Diencephalon (tissue), 1 donor: ENCODE data around the gene ATOH8. TPM values are rescaled to one million over a fixed set of nuclear protein-coding genes. Genes with fewer than 3 reads are reported as not detected.

Experiments
- small RNA-seq: library from RNA; depleted of rRNA; stranded (forward); fragments of <200 nt; gene quantifications from one replicate; pipeline ENCODE3, GENCODE V24; 2014
- total RNA-seq: library from RNA; depleted of rRNA; stranded (reverse); fragments of >200 nt; gene quantifications from one replicate; pipeline ENCODE4 v1.2.3, GENCODE V29; 2014

ATOH8 gene, protein sequence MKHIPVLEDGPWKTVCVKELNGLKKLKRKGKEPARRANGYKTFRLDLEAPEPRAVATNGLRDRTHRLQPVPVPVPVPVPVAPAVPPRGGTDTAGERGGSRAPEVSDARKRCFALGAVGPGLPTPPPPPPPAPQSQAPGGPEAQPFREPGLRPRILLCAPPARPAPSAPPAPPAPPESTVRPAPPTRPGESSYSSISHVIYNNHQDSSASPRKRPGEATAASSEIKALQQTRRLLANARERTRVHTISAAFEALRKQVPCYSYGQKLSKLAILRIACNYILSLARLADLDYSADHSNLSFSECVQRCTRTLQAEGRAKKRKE
- 3.2 TPM for total RNA-seq

DNA sequence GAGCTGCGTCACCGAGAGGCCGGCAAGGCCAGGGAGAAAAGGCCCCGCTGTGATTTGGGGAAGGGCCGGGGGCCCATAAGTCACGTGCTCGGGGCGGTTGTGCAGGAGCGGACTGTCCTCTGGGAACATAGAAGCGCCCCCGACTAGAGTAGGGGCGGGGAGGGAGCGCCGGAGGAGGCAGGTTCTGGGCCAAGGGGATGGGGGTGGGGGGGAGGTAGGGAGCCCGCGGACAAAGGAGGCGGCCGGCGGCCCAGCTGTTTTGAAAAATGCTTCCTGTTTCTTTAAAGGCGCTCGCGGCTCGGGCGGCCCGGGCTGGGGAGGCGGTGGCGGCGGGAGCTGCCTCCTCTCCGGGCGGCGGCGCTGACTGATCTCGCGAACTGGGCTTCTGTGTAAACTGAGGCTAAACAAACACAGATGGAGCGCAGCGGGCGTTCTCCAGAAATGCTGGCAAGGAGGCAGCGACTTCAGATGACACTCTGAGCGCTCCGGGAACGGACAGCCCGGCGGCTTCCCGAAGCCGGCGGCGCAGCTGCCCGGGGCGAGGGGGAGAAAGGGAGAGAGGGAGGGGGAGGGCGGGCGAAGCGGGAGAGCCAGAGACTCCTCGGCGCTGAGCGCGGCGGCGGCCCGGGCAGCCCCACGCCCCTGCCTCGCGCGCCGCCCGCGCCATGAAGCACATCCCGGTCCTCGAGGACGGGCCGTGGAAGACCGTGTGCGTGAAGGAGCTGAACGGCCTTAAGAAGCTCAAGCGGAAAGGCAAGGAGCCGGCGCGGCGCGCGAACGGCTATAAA, at the start of gene ATOH8:
TSS of gene ATOH8 (plus strand) at position 467 of the 788 bp plus-strand sequence. CDS start at position 666, 199 bp downstream.

Small RNA genes lying within 50 kb of the gene (small RNA-seq; reads per million reads assigned to genes)
- not detected for gene MIR6071
- not detected for gene RN7SKP83
- 0.10 reads per million for gene RNU1-38P

Other genes with a start within 250 kb of the ATOH8 start
- 95.0 TPM for gene MAT2A, start 214.8 kb upstream of the ATOH8 start, total RNA-seq
- gene GGCX, start 192.5 kb upstream of the ATOH8 start, total RNA-seq: 28.8 TPM
- gene VAMP8, start 176.4 kb upstream of the ATOH8 start, total RNA-seq: 3.0 TPM
- gene VAMP5, start 169.6 kb upstream of the ATOH8 start, total RNA-seq: 5.1 TPM
- 65.7 TPM for gene RNF181, start 158.2 kb upstream of the ATOH8 start, total RNA-seq
- gene TMEM150A, start 151.3 kb upstream of the ATOH8 start, total RNA-seq: 2.5 TPM
- 29.1 TPM for gene C2orf68, start 141.9 kb upstream of the ATOH8 start, total RNA-seq
- gene USP39, start 137.8 kb upstream of the ATOH8 start, total RNA-seq: 38.5 TPM
- gene SFTPB, start 85.8 kb upstream of the ATOH8 start, total RNA-seq: not detected
- not detected for gene GNLY, start 59.6 kb upstream of the ATOH8 start, total RNA-seq
- gene ST3GAL5, start 135.0 kb downstream of the ATOH8 start, total RNA-seq: 76.1 TPM